ENCODE data around the gene CILP. TPM values are rescaled to one million over a fixed set of nuclear protein-coding genes. Genes with fewer than 3 reads are reported as not detected.
"Not testable (repeated sequence)": the region's sequence is repeated elsewhere in the genome, so short reads cannot be mapped to it uniquely, and the experiment has no call there.

Gene CILP
- total RNA-seq, 1 experiment from 2014 or later, result 0.08 TPM

DNA sequence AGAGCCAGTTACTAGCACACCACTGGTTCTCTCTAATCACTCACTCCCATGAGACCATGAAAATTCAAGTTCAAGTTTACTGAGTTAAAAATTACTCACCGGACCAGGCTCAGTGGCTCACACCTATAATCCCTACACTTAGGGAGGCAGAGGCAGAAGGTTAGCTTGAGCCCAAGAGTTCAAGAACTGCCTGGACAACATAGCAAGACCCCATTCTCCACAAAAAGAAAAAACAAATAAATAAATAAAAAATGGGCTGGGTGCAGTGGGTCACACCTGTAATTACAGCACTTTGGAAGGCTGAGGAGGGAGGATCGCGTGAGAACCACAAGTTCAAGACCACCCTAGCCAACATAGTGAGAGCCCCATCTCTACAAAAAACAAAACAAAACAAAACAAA lies 21.2 kb upstream of the CILP start:
- ChIA-PET CTCF (no interaction called here), POLR2A (no interaction called here)
- H3K4me3 ChIP-seq (ENCODE audit: low read depth in 2 of 2, low read length in 2 of 2), result no peak overlapping the region
- no TSS peak for BruUV-seq (replicated peaks)
- DNase-seq (ENCODE audit: low read depth, low spot score) (no peak), ATAC-seq (no peak)
- intact Hi-C loops (cut with micrococcal nuclease; ENCODE audit: unreplicated experiment), result no loop called here
- H3K4me1 ChIP-seq (ENCODE audit: control insufficient read depth, insufficient read depth, low read length), result no peaks in the 10 kb centered on the region
- no peaks in the 10 kb centered on the region for H3K27me3 ChIP-seq (ENCODE audit: control insufficient read depth, insufficient read depth, low read length)
- H3K36me3 ChIP-seq (ENCODE audit: control insufficient read depth, insufficient read depth, low read length), result no peaks in the 10 kb centered on the region
- H3K9me3 ChIP-seq (ENCODE audit: control insufficient read depth, insufficient read depth, low read depth, low read length), result no peaks in the 10 kb centered on the region
- in situ Hi-C loops (cut with HindIII; ENCODE audit: low pct_unique_long_range_greater_than_20kb, low sequenced_read_pairs), result no loop called here
- TF ChIP-seq TCF7L2 (IDR thresholded peaks at IDR 0.05; ENCODE audit: low read depth, low read length), result no peak
- no peak for TF ChIP-seq SIN3A (IDR thresholded peaks at IDR 0.05; ENCODE audit: borderline replicate concordance, insufficient read depth, low read depth, low read length)
- TF ChIP-seq, protein P1, sequence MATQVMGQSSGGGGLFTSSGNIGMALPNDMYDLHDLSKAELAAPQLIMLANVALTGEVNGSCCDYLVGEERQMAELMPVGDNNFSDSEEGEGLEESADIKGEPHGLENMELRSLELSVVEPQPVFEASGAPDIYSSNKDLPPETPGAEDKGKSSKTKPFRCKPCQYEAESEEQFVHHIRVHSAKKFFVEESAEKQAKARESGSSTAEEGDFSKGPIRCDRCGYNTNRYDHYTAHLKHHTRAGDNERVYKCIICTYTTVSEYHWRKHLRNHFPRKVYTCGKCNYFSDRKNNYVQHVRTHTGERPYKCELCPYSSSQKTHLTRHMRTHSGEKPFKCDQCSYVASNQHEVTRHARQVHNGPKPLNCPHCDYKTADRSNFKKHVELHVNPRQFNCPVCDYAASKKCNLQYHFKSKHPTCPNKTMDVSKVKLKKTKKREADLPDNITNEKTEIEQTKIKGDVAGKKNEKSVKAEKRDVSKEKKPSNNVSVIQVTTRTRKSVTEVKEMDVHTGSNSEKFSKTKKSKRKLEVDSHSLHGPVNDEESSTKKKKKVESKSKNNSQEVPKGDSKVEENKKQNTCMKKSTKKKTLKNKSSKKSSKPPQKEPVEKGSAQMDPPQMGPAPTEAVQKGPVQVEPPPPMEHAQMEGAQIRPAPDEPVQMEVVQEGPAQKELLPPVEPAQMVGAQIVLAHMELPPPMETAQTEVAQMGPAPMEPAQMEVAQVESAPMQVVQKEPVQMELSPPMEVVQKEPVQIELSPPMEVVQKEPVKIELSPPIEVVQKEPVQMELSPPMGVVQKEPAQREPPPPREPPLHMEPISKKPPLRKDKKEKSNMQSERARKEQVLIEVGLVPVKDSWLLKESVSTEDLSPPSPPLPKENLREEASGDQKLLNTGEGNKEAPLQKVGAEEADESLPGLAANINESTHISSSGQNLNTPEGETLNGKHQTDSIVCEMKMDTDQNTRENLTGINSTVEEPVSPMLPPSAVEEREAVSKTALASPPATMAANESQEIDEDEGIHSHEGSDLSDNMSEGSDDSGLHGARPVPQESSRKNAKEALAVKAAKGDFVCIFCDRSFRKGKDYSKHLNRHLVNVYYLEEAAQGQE (IDR thresholded peaks at IDR 0.05; ENCODE audit: insufficient read depth in 1 of 2, low read depth in 2 of 2, low read length in 1 of 2), result no peak
- TF ChIP-seq, protein P2, sequence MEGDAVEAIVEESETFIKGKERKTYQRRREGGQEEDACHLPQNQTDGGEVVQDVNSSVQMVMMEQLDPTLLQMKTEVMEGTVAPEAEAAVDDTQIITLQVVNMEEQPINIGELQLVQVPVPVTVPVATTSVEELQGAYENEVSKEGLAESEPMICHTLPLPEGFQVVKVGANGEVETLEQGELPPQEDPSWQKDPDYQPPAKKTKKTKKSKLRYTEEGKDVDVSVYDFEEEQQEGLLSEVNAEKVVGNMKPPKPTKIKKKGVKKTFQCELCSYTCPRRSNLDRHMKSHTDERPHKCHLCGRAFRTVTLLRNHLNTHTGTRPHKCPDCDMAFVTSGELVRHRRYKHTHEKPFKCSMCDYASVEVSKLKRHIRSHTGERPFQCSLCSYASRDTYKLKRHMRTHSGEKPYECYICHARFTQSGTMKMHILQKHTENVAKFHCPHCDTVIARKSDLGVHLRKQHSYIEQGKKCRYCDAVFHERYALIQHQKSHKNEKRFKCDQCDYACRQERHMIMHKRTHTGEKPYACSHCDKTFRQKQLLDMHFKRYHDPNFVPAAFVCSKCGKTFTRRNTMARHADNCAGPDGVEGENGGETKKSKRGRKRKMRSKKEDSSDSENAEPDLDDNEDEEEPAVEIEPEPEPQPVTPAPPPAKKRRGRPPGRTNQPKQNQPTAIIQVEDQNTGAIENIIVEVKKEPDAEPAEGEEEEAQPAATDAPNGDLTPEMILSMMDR (IDR thresholded peaks at IDR 0.05), result no peak
- no peak for TF ChIP-seq POLR2AphosphoS5 (IDR thresholded peaks at IDR 0.05; ENCODE audit: low read depth, low read length)
- H3K27ac ChIP-seq (ENCODE audit: low read length), result no peak overlapping the region

DNA sequence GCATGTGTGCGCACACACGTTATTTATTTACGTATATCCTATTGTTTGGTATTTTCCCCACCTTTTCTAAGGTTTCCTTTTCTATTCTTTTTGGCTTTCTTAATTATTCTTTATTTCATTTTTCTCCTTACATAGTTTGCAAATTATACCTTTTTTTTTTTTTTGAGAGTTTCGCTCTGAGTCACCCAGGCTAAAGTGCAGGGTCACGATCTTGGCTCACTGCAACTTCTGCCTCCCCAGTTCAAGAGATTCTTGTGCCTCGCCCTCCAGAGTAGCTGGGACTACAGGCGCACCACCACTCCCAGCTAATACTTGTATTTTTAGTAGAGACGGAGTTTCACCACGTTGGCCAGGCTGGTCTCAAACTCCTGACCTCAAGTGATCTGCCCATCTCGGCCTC lies 20.0 kb upstream of the CILP start:
- CTCF ChIA-PET, result no interaction called here
- BruUV-seq (replicated peaks), result no TSS peak

DNA sequence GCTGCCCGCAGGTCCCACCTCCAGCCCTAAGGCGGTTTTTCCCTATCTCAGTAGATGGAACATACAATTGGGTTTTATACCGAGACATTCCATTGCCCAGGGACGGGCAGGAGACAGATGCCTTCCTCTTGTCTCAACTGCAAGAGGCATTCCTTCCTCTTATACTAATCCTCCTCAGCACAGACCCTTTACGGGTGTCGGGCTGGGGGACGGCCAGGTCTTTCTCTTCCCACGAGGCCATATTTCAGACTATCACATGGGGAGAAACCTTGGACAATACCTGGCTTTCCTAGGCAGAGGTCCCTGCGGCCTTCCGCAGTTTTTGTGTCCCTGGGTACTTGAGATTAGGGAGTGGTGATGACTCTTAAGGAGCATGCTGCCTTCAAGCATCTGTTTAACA lies 15.6 kb upstream of the CILP start:
- H3K4me3 ChIP-seq (ENCODE audit: low read depth in 2 of 2, low read length in 2 of 2); CTCF ChIA-PET; intact Hi-C loops (cut with micrococcal nuclease; ENCODE audit: unreplicated experiment); H3K4me1 ChIP-seq (ENCODE audit: control insufficient read depth, insufficient read depth, low read length); BruUV-seq (replicated peaks); POLR2A ChIA-PET; H3K27ac ChIP-seq (ENCODE audit: low read length); ATAC-seq; H3K27me3 ChIP-seq (ENCODE audit: control insufficient read depth, insufficient read depth, low read length); in situ Hi-C loops (cut with HindIII; ENCODE audit: low pct_unique_long_range_greater_than_20kb, low sequenced_read_pairs); DNase-seq (ENCODE audit: low read depth, low spot score); H3K36me3 ChIP-seq (ENCODE audit: control insufficient read depth, insufficient read depth, low read length); H3K9me3 ChIP-seq (ENCODE audit: control insufficient read depth, insufficient read depth, low read depth, low read length): not testable (repeated sequence)

More for the DNA sequence above, 20.0 kb upstream of the CILP start:
- no peak for ATAC-seq
- DNase-seq (ENCODE audit: low read depth, low spot score), result no peak
- POLR2A ChIA-PET, result no interaction called here
- Histone ChIP-seq H3K9me3 (ENCODE audit: control insufficient read depth, insufficient read depth, low read depth, low read length) (no peaks in the 10 kb centered on the region), H3K36me3 (ENCODE audit: control insufficient read depth, insufficient read depth, low read length) (no peaks in the 10 kb centered on the region), H3K27me3 (ENCODE audit: control insufficient read depth, insufficient read depth, low read length) (no peaks in the 10 kb centered on the region), H3K27ac (ENCODE audit: low read length) (no peak overlapping the region), H3K4me3 (ENCODE audit: low read depth in 2 of 2, low read length in 2 of 2) (no peak overlapping the region), H3K4me1 (ENCODE audit: control insufficient read depth, insufficient read depth, low read length) (no peaks in the 10 kb centered on the region)
- TF ChIP-seq TCF7L2 (IDR thresholded peaks at IDR 0.05; ENCODE audit: low read depth, low read length), result no peak
- no peak for TF ChIP-seq POLR2AphosphoS5 (IDR thresholded peaks at IDR 0.05; ENCODE audit: low read depth, low read length)
- TF ChIP-seq SIN3A (IDR thresholded peaks at IDR 0.05; ENCODE audit: borderline replicate concordance, insufficient read depth, low read depth, low read length), result no peak
- TF ChIP-seq, protein P1 (IDR thresholded peaks at IDR 0.05; ENCODE audit: insufficient read depth in 1 of 2, low read depth in 2 of 2, low read length in 1 of 2), result no peak
- TF ChIP-seq, protein P2 (IDR thresholded peaks at IDR 0.05), result no peak
- intact Hi-C loops (cut with micrococcal nuclease; ENCODE audit: unreplicated experiment), result no loop called here
- in situ Hi-C loops (cut with HindIII; ENCODE audit: low pct_unique_long_range_greater_than_20kb, low sequenced_read_pairs), result no loop called here
